HCT116 (cell line): ENCODE data around the gene AMER2. TPM values are rescaled to one million over a fixed set of nuclear protein-coding genes. Genes with fewer than 3 reads are reported as not detected.

Experiments
- ATAC-seq: fragments of 200-7000 bp; cut with Tn5 transposase; 2 replicates; pipeline ENCODE4 v1.9.1; 2020; ENCODE audit warnings: mild to moderate bottlenecking, moderate library complexity
- BruUV-seq: library from RNA; stranded (reverse); fragments of 400-500 nt; replicated peaks from 2 replicates; lab custom pipeline; 2021; lab: Mats Ljungman, UMichigan
- CTCF ChIA-PET: fragments of 300-600 bp; sonication (Branson Sonifier 250); formaldehyde crosslinking; loops from one replicate; lab custom pipeline; 2021; ENCODE audit warnings: antibody characterized with exemption; lab: Charles Lee
- POLR2A ChIA-PET: fragments of 300-600, 350-600 bp; sonication (Branson Sonifier 250); formaldehyde crosslinking; loops from one replicate; lab custom pipeline; 2021; ENCODE audit warnings: antibody characterized with exemption; lab: Charles Lee
- RAD21 ChIA-PET, 2 experiments: fragments of 300-600 bp; sonication (Branson Sonifier 250); formaldehyde crosslinking; loops; one replicate each; lab custom pipeline; 2023; ENCODE audit warnings: low total read pairs in 2 of 2; ENCODE audit not compliant: uncharacterized antibody in 2 of 2, unreplicated experiment in 2 of 2, low non-redundant PET in 1 of 2; lab: Charles Lee
- DNase-seq: peaks from one replicate; pipeline ENCODE4 v3.0.0-alpha.2; 2010; ENCODE audit warnings: low read depth, low spot score
- H2AFZ ChIP-seq: fragments of 200-600 bp; shearing (Covaris generic), sonication (generic); 2 replicates; pipeline ENCODE4 v1.6.1; 2017; ENCODE audit warnings: low read depth, mixed run types, mixed read lengths, antibody characterized with exemption, low read length; ENCODE audit not compliant: poor library complexity, severe bottlenecking
- H3K27ac ChIP-seq: 2 replicates; pipeline ENCODE4 v1.5.1; 2012; ENCODE audit warnings: low read depth, low read length
- H3K27me3 ChIP-seq: fragments of 200-600 bp; sonication (generic); 2 replicates; pipeline ENCODE4 v1.6.1; 2016; ENCODE audit warnings: mixed run types, low read length, mixed read lengths; ENCODE audit not compliant: insufficient read depth
- H3K36me3 ChIP-seq, 2 experiments: fragments of 200-500 bp in 1 of 2; fragments of 200-600 bp in 1 of 2; sonication (Bioruptor generic) in 1 of 2; sonication (generic) in 1 of 2; 2 replicates each; pipeline versions ENCODE4 v1.5.1 to v1.6.1; 2014 to 2016; ENCODE audit warnings: low read length in 2 of 2, inconsistent platforms in 1 of 2, mixed read lengths in 1 of 2, mixed run types in 1 of 2; ENCODE audit not compliant: insufficient read depth in 2 of 2, control insufficient read depth in 1 of 2
- H3K4me1 ChIP-seq, 2 experiments: fragments of 200-600 bp in 1 of 2; sonication (generic) in 1 of 2; 2 replicates each; pipeline versions ENCODE4 v1.5.1 to v1.6.1; 2012 to 2017; ENCODE audit warnings: low read length in 2 of 2, inconsistent platforms in 1 of 2, mild to moderate bottlenecking in 1 of 2, mixed read lengths in 1 of 2, mixed run types in 1 of 2, moderate library complexity in 1 of 2; ENCODE audit not compliant: insufficient read depth in 2 of 2, control insufficient read depth in 1 of 2
- H3K4me2 ChIP-seq: fragments of 200-600 bp; sonication (generic); 2 replicates; pipeline ENCODE4 v1.6.1; 2017; ENCODE audit warnings: mixed run types, low read length, mixed read lengths
- H3K4me3 ChIP-seq, 2 experiments: fragments of 200-600 bp in 1 of 2; sonication (generic) in 1 of 2; replicated peaks in 1 of 2; 2 replicates each; pipeline ENCODE4 v1.5.1; 2011 to 2016; ENCODE audit warnings: low read length in 2 of 2, control low read depth in 1 of 2, low read depth in 1 of 2, mild to moderate bottlenecking in 1 of 2, mixed read lengths in 1 of 2, mixed run types in 1 of 2
- H3K79me2 ChIP-seq: fragments of 200-600 bp; sonication (generic); 2 replicates; pipeline ENCODE4 v1.6.1; 2017; ENCODE audit warnings: mild to moderate bottlenecking, mixed run types, low read length, moderate library complexity, mixed read lengths; ENCODE audit not compliant: insufficient read depth
- H3K9ac ChIP-seq: fragments of 200-600 bp; sonication (generic); 2 replicates; pipeline ENCODE4 v1.6.1; 2016; ENCODE audit warnings: low read length, mixed read lengths
- H3K9me2 ChIP-seq: fragments of 200-600 bp; sonication (generic), shearing (Covaris generic); 2 replicates; pipeline ENCODE4 v1.6.1; 2017; ENCODE audit warnings: mixed run types, mild to moderate bottlenecking, moderate library complexity; ENCODE audit not compliant: insufficient read depth
- H3K9me3 ChIP-seq, 2 experiments: fragments of 200-500 bp in 1 of 2; fragments of 200-600 bp in 1 of 2; sonication (Bioruptor generic) in 1 of 2; sonication (generic) in 1 of 2; 2 replicates each; pipeline ENCODE4 v1.6.1; 2014 to 2017; ENCODE audit warnings: low read length in 2 of 2, mixed read lengths in 2 of 2, inconsistent platforms in 1 of 2, low read depth in 1 of 2, mild to moderate bottlenecking in 1 of 2, mixed run types in 1 of 2, moderate library complexity in 1 of 2; ENCODE audit not compliant: control insufficient read depth in 1 of 2, insufficient read depth in 1 of 2
- H4K20me1 ChIP-seq: fragments of 200-600 bp; sonication (generic), shearing (Covaris generic); 2 replicates; pipeline ENCODE4 v1.6.1; 2017; ENCODE audit warnings: mixed run types, mild to moderate bottlenecking, moderate library complexity; ENCODE audit not compliant: insufficient read depth
- CEBPB ChIP-seq: IDR thresholded peaks from 2 replicates; pipeline ENCODE4 v1.6.1; 2012; ENCODE audit warnings: low read depth
- EGR1 ChIP-seq: IDR thresholded peaks from 2 replicates; pipeline ENCODE4 v1.6.1; 2012; ENCODE audit warnings: low read depth
- EZH2 ChIP-seq: fragments of 200-600 bp; sonication (generic); IDR thresholded peaks from 2 replicates; pipeline ENCODE4 v1.6.1; 2017; ENCODE audit warnings: antibody characterized with exemption, mixed run types
- JUND ChIP-seq: IDR thresholded peaks from 2 replicates; pipeline ENCODE4 v1.6.1; 2012
- RAD21 ChIP-seq: IDR thresholded peaks from 2 replicates; pipeline ENCODE4 v1.6.1; 2012; ENCODE audit warnings: low read depth, mild to moderate bottlenecking
- SRF ChIP-seq: IDR thresholded peaks from 2 replicates; pipeline ENCODE4 v1.6.1; 2012; ENCODE audit warnings: low read depth
- TCF7L2 ChIP-seq: IDR thresholded peaks from 2 replicates; pipeline ENCODE4 v1.7.0; 2011; ENCODE audit warnings: borderline replicate concordance, inconsistent platforms; ENCODE audit not compliant: insufficient read depth, insufficient read length; ENCODE audit errors: extremely low read depth
- intact Hi-C: fragments of 100-400 bp; cut with micrococcal nuclease; formaldehyde crosslinking; loops from 2 replicates; pipeline ENCODE4 v1.10.0; 2022
- total RNA-seq: library from RNA; stranded (reverse); gene quantifications from one replicate; pipeline ENCODE4 v1.2.1, GENCODE V29; 2021; ENCODE audit not compliant: unreplicated experiment
- TF ChIP-seq, protein P1 (sequence below): IDR thresholded peaks from 2 replicates; pipeline ENCODE4 v1.6.1; 2012
- TF ChIP-seq, protein P2 (sequence below), 3 experiments: fragments of 200-600 bp in 1 of 3; sonication (generic) in 1 of 3; IDR thresholded peaks in 2 of 3; conservative IDR thresholded peaks in 1 of 3; 2 replicates each; pipeline ENCODE4 v1.5.1; 2012 to 2017; ENCODE audit warnings: low read depth in 2 of 3, low read length in 2 of 3, antibody characterized with exemption in 1 of 3, borderline replicate concordance in 1 of 3, control low read depth in 1 of 3, mild to moderate bottlenecking in 1 of 3, mixed read lengths in 1 of 3, mixed run types in 1 of 3, moderate library complexity in 1 of 3; ENCODE audit not compliant: insufficient read depth in 1 of 3

AMER2 gene
- total RNA-seq, 1 experiment from 2014 or later = not detected

DNA sequence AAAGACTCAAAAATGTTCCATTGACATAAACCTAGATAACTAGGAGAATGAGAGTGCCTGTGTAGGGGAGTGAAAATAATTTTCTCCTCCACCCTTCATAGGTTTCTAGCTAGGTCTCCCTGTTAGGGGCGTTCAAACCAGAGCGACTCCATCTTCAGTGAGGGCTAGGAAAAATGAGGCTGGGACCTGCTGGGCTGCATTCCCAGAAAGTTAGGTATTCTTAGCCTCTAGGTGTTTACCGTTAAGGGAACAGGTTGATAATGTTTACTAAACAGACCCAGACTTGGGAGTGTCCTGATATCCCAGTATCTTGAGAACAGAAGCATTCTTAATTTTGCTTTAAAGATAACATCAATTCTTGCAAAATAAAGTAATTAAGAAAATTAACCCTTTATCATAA, 56.0 kb downstream of the AMER2 start:
- ChIA-PET POLR2A (no interaction called here), CTCF (no interaction called here), RAD21 (no interaction called here)
- BruUV-seq = no TSS peak
- no peak overlapping the region for H3K27ac ChIP-seq
- no peaks in the 10 kb centered on the region for H3K27me3 ChIP-seq
- H3K4me2 ChIP-seq = no peak overlapping the region
- H3K36me3 ChIP-seq = no peaks in the 10 kb centered on the region
- H3K4me3 ChIP-seq = no peak overlapping the region
- intact Hi-C loops = no loop called here
- H3K4me1 ChIP-seq = no peaks in the 10 kb centered on the region
- H3K9ac ChIP-seq = no peak overlapping the region
- no peak overlapping the region for H2AFZ ChIP-seq
- no peak for TF ChIP-seq CEBPB
- TF ChIP-seq EZH2 = no peak
- TF ChIP-seq, protein P1, sequence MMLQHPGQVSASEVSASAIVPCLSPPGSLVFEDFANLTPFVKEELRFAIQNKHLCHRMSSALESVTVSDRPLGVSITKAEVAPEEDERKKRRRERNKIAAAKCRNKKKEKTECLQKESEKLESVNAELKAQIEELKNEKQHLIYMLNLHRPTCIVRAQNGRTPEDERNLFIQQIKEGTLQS = no peak
- TF ChIP-seq SRF = no peak
- TF ChIP-seq TCF7L2 = no peak
- no peak for TF ChIP-seq JUND
- ATAC-seq (no peak), DNase-seq (no peak)
- H4K20me1 ChIP-seq = no peaks in the 10 kb centered on the region
- H3K79me2 ChIP-seq = no peaks in the 10 kb centered on the region
- H3K9me3 ChIP-seq = no peaks in the 10 kb centered on the region
- no peaks in the 10 kb centered on the region for H3K9me2 ChIP-seq

DNA sequence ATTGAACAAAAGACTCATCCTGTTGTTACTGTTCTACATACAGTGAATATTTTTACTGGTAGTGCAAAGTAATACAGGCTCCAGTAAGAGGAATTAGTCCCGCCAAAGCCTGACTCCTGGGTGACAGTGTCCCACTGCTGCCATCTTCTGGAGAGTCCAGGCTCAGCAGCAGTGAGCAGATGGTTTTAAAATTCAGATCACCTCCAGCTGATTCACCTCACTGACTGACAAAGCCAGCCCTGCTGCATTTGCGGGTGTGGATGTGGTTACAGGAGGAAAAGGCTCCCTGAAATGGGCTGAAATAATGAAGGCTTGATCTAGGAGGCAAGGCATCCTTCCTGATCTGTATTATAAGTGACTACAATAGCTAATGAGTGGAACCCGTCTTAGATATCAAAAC, 57.9 kb downstream of the AMER2 start:
- Histone ChIP-seq H3K4me3 (no peak overlapping the region), H3K79me2 (no peaks in the 10 kb centered on the region), H3K27me3 (no peaks in the 10 kb centered on the region), H3K4me1 (no peaks in the 10 kb centered on the region), H3K4me2 (no peak overlapping the region), H3K27ac (no peak overlapping the region), H3K9me2 (no peaks in the 10 kb centered on the region), H3K9me3 (no peaks in the 10 kb centered on the region), H3K9ac (no peak overlapping the region), H2AFZ (peak overlapping the region; percentile 80), H3K36me3 (no peaks in the 10 kb centered on the region), H4K20me1 (no peaks in the 10 kb centered on the region)
- BruUV-seq = no TSS peak
- TF ChIP-seq, protein P2, sequence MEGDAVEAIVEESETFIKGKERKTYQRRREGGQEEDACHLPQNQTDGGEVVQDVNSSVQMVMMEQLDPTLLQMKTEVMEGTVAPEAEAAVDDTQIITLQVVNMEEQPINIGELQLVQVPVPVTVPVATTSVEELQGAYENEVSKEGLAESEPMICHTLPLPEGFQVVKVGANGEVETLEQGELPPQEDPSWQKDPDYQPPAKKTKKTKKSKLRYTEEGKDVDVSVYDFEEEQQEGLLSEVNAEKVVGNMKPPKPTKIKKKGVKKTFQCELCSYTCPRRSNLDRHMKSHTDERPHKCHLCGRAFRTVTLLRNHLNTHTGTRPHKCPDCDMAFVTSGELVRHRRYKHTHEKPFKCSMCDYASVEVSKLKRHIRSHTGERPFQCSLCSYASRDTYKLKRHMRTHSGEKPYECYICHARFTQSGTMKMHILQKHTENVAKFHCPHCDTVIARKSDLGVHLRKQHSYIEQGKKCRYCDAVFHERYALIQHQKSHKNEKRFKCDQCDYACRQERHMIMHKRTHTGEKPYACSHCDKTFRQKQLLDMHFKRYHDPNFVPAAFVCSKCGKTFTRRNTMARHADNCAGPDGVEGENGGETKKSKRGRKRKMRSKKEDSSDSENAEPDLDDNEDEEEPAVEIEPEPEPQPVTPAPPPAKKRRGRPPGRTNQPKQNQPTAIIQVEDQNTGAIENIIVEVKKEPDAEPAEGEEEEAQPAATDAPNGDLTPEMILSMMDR (IDR thresholded peaks at IDR 0.05 in 2 of 3, conservative IDR thresholded peaks at IDR 0.05 in 1 of 3; ENCODE audit: borderline replicate concordance in 1 of 3, insufficient read depth in 1 of 3, low read depth in 2 of 3, low read length in 2 of 3) = peak; percentile 61 to 95 (median 93); a peak in 5 of 6 replicates
- no peak for TF ChIP-seq EGR1
- TF ChIP-seq RAD21 = peak; percentile 69
- POLR2A ChIA-PET = no interaction called here
- ATAC-seq (peak; percentile 99), DNase-seq (peak; percentile 59)
- intact Hi-C loops = loop anchor here (1.0 kb wide), 2 partner anchors 29 to 109 kb away; no protein-coding TSS in a partner anchor
- CTCF ChIA-PET = interaction anchor here (0.7 to 4.4 kb wide), 10 partner anchors 9 to 119 kb away, joined by 3 to 43 read pairs (median 4); no protein-coding TSS in a partner anchor
- RAD21 ChIA-PET = interaction anchor here (0.5 to 1.2 kb wide), 3 partner anchors 109 to 257 kb away, joined by 3 to 4 read pairs (median 3); no protein-coding TSS in a partner anchor
